HCT116 (cell line): ENCODE measurements around the gene REPS1.

Experiments used
- CTCF ChIP-seq, 3 experiments: fragments of 200-600 bp in 1 of 3; sonication (generic) in 1 of 3; IDR thresholded peaks in 2 of 3; conservative IDR thresholded peaks in 1 of 3; 2 replicates each; pipeline ENCODE4 v1.5.1; 2012 to 2017; ENCODE audit warnings: low read depth in 2 of 3, low read length in 2 of 3, antibody characterized with exemption in 1 of 3, borderline replicate concordance in 1 of 3, control low read depth in 1 of 3, mild to moderate bottlenecking in 1 of 3, mixed read lengths in 1 of 3, mixed run types in 1 of 3, moderate library complexity in 1 of 3; ENCODE audit not compliant: insufficient read depth in 1 of 3
- POLR2A ChIP-seq: IDR thresholded peaks from 2 replicates; pipeline ENCODE4 v1.7.0; 2011; ENCODE audit warnings: borderline replicate concordance; ENCODE audit not compliant: insufficient read depth, insufficient read length; ENCODE audit errors: extremely low read depth
- REST ChIP-seq: IDR thresholded peaks from 2 replicates; pipeline ENCODE4 v1.6.1; 2012; ENCODE audit warnings: low read depth

- TF ChIP-seq REST (no peak), POLR2A (no peak), CTCF (IDR thresholded peaks at IDR 0.05 in 2 of 3, conservative IDR thresholded peaks at IDR 0.05 in 1 of 3; ENCODE audit: borderline replicate concordance in 1 of 3, insufficient read depth in 1 of 3, low read depth in 2 of 3, low read length in 2 of 3) (no peak)
Observed at GRCh38 chr6:138897031-138897430, 91.0 kb downstream of the REPS1 start.
